GM18867 (cell line): ENCODE results near the gene ESRRA.
A peak's percentile ranks its signal among the peaks of the same experiment; 100 is the strongest.

ENCODE experiments used
- ATAC-seq: cut with Tn5 transposase; IDR thresholded peaks from one replicate; pipeline ENCODE4 v1.9.1; 2021; ENCODE audit warnings: mild to moderate bottlenecking, moderate library complexity; ENCODE audit not compliant: unreplicated experiment

ESRRA gene

GRCh38 chr11:64305075-64305690, at the start of gene ESRRA:
TSS of gene ESRRA (plus strand) at chr11:64305524. CDS start at chr11:64307180, 1,656 bp downstream.
- peak; percentile 68 for ATAC-seq

GRCh38 chr11:64256300-64256699, 49.0 kb upstream of the ESRRA start:
- no peak for ATAC-seq

DNA sequence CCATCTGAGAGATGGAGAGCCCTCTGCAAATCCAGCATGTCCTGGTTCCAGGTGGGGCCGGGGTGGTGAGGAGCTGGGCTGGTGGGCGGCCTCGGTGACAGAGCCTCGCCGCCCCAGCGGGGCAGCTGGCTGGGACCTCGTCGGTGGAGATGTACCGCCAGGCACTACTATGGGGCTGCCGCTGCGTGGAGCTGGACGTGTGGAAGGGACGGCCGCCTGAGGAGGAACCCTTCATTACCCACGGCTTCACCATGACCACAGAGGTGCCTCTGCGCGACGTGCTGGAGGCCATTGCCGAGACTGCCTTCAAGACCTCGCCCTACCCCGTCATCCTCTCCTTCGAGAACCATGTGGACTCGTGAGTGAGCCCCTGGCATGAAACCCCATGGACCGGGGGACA, 47.0 kb upstream of the ESRRA start:
- no peak for ATAC-seq

DNA sequence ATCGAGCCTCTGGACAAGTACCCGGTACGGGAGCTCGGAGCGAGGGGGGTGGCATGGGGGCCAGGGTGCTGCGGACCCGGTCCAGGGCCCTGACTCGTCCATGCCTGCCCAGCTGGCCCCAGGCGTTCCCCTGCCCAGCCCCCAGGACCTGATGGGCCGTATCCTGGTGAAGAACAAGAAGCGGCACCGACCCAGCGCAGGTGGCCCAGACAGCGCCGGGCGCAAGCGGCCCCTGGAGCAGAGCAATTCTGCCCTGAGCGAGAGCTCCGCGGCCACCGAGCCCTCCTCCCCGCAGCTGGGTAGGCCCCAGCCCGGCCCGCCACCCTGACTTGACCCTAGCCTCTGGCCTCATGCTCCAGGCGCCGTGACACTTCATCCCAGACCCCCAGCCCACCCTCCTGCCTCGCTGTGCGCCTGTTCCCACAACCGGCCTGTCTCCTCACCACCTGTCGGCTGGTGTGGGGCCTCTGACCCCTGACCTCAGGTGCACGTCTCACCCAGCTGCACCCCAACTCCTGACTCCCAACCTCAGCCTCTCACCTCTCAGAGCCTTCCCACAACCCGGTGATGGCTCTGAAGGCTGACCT, 46.3 kb upstream of the ESRRA start:
- ATAC-seq, result no peak

DNA sequence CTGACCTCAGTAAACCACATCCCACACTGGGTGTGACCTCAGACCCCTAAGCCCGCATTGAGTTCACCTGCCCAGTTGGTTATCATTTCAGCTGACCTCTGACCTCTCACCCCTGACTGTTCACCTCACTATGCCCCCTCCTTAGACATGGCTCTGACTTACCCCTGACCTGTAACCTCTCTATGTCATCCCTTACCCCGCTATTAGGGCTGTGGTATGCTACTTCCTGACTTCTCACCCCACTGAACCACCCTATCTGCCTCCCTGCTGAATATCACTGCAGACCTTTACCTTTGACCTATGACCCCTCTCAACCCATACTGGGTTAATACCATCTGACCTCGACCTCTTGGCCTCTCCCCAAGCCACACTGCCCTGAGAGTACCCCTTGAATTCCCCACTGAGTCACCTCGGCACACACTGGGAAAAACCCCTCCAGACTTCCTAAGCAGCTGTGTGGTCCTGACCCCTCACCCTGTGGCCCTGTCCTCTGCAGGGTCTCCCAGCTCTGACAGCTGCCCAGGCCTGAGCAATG, 45.7 kb upstream of the ESRRA start:
- ATAC-seq, result no peak

DNA sequence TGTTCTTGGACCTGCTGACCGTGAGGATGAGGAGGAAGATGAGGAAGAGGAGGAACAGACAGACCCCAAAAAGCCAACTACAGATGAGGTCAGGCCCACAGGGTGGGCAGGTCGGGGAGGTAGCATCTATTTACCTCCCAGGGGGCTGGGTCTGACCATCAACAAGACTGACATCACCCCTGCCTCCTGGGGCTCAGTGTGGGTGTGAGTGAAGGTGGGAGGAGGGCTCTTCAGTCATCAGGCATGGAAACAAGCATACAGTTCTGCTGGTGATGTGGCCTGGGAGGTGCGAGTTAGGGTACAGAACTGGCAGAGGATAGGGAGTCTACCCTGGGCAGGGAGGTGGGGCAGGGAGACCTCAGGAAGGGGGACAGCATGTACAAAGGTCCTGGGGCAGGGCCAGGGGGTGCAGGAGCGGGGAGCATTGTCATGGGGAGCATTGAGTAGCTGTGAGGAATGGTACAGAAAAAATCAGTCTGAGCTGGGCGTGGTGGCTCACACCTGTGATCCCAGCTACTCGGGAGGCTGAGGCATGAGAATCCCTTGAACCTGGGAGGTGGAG, 45.1 kb upstream of the ESRRA start:
- ATAC-seq, result no peak

- no peak for ATAC-seq
Observed at GRCh38 chr11:64261556-64262080, 43.7 kb upstream of the ESRRA start.

DNA sequence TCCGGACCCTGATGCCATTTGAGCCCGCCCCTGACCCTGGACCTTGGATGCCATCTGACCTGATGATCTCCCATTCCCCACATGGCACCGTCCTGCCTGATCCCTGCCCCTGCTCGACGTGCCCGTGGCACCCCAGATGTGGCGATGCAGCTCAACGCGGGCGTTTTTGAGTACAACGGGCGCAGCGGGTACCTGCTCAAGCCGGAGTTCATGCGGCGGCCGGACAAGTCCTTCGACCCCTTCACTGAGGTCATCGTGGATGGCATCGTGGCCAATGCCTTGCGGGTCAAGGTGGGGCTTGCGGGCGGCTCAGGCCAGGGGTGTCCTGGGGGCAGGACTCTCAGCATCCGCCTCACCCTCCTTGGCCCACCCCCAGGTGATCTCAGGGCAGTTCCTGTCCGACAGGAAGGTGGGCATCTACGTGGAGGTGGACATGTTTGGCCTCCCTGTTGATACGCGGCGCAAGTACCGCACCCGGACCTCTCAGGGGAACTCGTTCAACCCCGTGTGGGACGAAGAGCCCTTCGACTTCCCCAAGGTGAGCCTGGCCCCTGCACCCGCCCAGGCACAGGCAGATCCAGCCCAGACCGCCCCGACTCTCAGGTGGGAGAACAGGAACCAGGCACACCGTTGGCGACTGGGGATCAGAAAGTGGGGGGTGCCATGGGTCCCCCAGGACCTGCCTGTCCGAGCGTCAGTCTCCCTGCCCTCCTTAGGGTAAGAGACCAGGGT, 42.9 kb upstream of the ESRRA start:
- no peak for ATAC-seq

- ATAC-seq, result no peak
Observed at GRCh38 chr11:64263021-64263946, 42.0 kb upstream of the ESRRA start.

DNA sequence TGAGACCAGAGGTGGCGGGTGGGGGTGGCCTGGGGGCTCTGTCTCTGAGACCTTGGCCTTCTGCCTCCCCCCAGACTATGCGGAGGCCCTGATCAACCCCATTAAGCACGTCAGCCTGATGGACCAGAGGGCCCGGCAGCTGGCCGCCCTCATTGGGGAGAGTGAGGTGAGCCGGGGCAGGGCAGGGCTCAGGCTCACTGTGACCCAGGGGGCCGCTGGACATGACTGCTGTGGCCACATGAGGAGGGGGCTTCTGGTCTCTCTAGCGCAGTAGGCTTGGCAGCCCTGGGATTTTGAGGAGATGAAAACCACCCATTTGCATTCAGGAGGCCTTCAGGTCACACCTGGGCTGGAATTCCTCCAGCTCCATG, 41.4 kb upstream of the ESRRA start:
- no peak for ATAC-seq

GRCh38 chr11:64264371-64264852, 40.9 kb upstream of the ESRRA start:
- no peak for ATAC-seq

- no peak for ATAC-seq
Observed at GRCh38 chr11:64265176-64266160, 39.9 kb upstream of the ESRRA start.

DNA sequence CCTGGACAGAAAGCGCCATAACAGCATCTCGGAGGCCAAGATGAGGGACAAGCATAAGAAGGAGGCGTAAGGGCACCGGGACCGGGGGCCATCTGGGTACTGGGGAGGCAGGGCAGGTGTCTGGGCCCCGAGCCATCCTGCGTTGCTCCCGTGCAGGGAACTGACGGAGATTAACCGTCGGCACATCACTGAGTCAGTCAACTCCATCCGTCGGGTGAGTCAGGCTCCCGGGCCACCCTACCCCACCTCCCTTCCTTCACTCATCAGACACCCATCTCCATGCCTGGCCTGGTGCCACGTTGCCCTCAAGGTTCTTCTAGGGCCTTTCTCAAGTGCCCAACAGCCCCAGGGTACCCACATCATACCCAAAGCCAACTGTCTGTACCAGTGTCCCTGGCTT, 39.0 kb upstream of the ESRRA start:
- ATAC-seq, result no peak

- no peak for ATAC-seq
Observed at GRCh38 chr11:64267207-64267945, 37.9 kb upstream of the ESRRA start.

DNA sequence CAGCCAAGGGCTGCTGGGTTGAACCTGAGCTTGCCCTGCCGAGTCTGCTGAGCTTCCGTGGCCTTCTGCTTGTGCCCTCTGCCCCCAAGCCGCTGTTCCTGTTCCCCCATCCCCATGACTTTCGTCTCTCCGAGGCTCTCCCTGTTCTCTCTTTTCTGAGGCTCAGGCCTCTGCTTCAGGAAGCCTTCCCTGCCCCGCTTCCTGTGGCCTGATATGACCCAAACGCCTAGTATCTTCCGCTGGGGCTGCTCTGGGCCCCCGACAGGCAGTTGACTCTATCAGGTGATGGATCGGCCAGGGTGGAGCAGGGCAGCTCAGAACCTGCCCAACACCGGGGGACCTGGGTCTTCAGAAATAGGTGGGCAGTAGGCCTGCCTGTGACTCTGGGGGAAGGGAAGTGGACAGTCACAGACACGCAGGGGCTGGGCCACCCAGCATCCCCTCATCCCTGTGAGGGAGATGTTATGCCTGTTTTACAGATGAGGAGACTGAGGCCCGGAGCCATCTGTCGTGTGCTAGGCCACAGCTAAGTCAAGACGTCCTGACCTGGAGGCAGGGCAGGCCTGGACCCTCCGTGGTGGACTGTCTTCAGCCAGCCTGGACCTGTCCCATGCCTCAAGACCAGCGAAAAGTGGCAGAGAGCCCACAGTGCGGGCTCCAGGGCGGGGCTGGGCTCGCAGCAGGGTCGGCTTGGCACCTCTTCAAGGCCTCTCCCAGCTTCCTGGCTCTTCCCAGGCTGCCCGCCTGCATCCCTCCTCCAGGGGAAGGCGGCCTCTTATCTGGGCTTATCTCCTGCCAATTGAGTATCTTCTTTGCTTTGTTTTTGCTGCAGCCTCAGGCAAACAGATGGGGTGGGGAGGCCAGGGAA, 37.1 kb upstream of the ESRRA start:
- no peak for ATAC-seq

GRCh38 chr11:64268893-64269539, 36.3 kb upstream of the ESRRA start:
- ATAC-seq, result no peak
